GM10847 (cell line): ENCODE data around the gene TTLL8.

ENCODE experiments used
- POLR2A ChIP-seq: IDR thresholded peaks from 2 replicates; pipeline ENCODE4 v1.6.1; 2011; ENCODE audit not compliant: insufficient read length; ENCODE audit errors: extremely low read depth

The TTLL8 gene

DNA sequence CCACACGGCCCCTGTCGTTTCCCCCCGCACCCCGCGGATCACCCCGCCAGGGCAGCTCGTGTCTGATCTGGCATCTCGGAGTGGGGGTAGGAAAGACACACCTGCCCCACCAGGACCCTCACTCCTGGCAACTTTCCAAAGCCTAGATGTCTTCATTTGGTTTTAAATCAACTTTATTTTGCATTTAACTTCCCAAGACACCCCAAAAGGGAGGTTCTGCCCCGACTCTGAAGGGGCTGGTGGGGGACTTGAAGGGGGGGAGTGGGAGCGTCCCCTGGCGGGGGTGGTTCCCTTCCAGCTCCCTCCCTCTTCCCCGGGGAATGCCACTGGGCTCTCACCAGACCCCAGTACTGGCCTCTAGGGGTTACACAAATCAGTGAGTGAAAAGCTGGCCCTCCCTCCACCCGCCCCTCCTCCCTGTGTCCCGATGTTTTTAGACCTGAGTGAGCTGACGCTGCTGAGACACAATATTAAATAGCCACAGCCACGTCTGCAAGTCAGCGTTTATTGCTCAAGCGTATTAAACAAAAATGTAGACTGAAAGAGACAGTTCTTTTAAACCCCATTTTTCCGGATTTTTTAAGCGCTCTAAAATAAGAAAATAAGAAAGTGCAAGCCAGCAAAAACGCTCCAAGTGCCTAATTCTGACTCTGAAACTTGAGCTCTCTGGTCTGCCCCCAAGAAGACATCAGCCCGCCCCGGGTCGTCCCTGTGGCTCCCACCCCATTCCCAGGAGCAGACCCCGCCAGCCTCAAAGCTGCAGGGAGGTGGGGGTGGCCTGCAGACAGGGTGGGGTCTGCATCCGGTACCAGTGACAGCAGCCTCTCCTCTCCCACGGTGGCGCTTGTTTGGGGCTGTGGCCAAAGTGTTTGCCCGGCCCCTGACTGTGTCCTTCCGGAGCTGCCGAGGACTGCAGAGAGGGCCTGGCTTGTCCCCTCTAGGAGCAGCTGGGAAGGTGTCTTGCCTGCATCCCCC lies 1.1 kb upstream of the TTLL8 start:
- TF ChIP-seq POLR2A = no peak

DNA sequence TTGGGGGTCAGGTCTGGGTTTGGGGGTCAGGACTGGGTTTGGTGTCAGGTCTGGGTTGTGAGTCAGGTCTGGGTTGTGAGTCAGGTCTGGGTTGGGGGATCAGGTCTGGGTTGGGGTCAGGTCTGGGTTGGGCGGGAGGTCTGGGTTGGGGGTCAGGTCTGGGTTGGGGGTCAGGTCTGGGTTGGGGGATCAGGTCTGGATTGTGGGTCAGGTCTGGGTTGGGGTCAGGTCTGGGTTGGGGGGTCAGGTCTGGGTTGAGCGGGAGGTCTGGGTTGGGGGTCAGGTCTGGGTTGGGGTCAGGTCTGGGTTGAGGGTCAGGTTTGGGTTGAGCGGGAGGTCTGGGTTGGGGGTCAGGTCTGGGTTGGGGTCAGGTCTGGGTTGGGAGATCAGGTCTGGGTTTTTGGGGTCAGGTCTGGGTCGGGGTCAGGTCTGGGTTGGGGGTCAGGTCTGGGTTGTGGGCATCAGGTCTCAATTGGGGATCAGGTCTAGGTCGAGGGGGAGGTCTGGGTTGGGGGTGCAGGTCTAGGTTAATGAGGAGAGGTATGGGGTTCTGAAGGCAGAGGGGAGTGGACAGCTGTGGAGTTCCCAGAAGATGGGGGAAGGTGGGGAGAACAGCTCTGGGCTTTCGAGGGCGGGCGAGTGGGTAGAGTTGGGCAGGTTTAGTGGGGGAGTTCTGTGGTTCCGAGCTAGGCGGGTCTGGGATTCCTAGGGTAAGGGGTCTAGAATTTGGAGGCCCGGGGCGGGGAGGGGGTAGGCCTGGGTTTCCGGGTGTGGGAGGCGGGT lies 629 bp downstream of the TTLL8 start:
- no peak for TF ChIP-seq POLR2A

DNA sequence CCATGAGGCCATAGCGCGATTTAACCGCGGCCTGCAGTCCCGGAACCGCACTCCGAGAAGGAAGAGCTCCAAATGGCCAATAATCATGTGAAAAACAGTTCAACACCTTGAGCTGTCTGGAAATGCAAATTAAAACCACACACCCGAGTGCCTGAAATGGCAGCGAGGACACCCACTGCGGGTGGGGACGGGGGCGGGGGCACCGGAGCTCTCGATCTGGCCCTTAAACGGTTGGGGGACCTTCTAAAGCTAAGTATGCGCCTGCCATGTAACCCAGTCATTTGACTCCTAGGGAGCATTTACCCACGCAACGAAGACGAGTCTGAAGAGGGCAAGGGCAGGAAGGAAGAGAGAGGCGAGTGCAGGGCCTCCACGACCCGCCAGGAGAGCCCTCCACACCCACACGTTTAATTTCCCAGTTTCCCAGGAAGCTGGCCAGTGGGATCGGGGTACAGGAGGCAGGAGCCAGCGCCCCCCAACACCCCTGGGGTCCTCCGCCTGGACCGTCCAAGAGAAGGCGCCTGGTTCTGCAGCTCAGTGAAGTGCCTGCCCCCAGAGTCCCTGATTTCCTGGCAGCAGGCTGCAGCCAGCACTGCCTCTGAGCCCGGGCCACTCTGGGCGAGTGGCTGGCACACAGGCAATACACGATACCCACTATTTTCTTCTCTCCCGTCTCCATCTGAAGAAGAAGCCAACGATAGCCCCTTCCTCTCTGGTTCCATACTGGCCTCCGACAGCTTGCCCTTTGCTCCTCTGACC lies 1.7 kb downstream of the TTLL8 start:
- no peak for TF ChIP-seq POLR2A

DNA sequence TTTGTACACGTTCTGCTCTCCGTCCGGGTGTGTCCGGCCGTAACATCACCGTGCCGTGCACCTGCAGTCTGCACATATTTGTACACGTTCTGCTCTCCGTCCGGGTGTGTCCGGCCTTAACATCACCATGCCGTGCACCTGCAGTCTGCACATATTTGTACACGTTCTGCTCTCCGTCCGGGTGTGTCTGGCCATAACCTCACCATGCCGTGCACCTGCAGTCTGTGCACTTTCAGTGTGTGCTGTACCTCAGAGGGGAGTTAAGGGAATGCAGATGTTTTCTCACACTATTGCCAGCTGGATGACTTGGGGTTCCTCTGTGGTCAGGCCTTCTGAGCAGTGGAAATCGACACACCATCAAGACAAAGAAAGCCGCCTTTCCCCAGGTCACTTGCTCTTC lies 4.2 kb downstream of the TTLL8 start:
- TF ChIP-seq POLR2A = no peak

DNA sequence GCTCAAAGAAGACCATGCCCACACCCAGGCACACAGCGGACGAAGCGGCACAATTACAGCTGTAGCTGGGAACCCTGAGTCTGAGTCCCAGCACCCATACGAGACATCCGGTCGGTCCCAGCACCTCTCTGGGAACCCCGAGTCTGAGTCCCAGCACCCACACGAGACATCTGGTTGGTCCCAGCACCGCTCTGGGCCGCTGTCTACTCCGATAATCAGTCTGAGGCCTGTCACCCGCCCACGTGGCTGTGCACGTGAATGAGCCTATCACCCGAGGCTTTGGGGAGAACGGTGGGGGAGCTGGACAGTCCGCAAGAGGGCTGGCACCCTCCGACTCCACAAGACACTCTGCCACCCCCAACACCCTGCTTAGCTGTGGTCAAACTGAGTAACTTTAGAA lies 6.2 kb downstream of the TTLL8 start:
- TF ChIP-seq POLR2A = no peak

DNA sequence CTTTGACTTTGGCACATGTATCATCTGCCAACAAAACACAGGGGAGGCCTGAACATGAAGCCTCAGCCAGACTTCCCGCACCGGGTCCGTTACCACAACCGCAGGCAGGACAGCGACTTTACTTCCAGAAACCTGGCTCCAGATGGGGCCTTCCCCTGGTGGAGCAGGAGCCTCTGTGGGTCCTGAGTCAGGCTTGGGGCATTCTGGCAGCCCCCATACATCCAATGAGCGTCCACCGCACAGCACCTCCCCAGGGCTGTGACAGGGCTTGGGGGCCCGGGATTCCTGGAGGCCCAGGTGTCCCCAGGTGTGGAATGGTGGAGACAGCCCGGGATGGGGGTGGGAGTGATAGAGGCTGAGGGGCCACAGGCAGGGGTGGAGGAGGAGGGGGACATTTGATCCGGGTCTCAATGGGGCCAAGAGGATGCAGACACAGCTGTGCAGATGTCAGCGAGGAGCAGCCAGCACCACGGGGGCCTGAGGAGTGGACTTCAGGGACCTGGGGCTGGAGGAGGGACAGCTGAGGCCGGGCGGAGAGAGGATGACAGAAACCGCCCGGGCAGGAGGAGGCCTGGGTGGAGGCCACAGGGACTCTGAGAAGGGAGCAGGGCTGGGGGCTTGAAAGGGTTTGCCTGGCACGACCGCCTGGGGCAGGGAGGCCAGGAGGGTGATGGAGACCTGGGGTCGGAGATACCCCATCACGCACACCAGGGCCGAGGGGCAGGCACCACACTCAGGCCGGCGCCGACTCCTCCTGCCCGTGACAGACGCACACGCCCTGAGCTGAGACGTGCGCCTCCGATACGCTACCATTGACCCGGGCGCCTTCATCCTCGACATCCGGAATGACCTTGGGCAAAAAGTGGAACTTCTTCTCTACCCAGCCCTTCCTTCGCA lies 8.6 kb downstream of the TTLL8 start:
- TF ChIP-seq POLR2A = no peak

DNA sequence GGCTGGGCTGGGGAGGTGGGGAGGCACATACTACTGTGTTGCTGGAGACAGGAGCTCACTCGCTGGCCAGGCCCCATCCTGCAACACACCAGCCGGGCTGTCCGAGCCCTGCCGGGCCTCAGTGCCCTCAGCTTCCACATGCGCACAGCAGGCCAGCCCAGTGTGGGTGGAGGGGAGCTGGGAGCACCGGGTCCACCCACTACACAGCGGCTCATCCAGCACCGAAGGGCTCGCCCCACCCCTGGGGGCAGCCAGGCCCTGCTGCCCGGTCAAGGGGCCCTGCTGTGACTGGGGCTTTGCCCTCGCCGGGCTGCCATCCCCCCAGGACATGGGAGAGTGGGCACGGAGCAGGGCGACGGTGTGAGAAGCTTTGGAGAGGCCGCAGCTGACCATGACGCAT lies 9.3 kb downstream of the TTLL8 start:
- TF ChIP-seq POLR2A = no peak

DNA sequence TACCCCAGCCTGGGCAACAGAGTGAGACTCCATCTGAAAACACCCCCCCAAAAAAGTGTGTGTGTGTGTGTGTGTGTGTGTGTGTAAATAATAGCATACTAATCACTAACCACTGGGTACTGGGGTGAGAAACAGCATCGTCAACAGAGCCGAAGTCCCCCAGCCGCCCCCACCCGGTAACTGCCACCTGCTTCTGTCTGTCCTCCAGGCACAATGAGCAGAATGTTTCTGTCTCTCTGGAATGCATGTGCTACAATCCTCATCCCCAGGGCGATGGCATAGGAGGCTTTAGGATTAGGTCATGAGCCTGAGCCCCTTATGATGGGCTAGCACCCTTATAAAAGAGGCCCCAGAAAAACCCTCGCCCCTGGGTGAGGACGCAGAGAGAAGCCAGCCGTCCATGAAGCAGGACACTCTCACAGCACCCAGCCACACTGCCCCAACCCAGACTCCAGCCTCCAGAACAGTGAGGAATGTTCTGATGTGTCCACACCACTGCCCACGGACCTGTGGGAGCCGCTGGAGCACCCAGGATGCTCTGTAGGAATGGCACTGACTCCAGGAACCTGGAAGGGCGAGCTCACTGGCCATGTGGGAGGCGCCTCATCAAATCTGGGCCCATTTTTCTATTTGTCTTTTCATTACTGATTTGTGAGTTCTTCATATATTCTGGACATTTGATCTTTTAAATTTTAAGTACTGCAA lies 9.9 kb downstream of the TTLL8 start:
- TF ChIP-seq POLR2A = no peak

DNA sequence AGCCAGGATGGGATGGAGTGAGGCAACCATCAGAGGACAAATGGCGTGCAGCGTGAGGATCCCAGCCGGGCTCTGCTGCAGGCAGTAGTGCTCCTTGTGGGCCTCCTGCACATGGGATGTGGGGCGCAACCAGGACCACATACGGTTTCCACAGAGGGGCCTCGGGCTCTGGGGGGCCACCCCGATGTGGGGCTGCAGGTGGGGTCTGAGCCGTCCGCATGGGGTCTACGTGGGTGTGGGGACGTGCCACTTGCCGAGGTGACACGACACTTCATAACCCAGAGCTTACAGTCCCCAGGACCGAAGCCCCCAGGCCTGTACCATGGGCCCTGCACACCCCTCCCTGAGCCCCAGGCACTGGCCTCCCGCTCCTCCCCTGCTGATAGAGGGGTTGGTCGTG lies 10.8 kb downstream of the TTLL8 start:
- no peak for TF ChIP-seq POLR2A

DNA sequence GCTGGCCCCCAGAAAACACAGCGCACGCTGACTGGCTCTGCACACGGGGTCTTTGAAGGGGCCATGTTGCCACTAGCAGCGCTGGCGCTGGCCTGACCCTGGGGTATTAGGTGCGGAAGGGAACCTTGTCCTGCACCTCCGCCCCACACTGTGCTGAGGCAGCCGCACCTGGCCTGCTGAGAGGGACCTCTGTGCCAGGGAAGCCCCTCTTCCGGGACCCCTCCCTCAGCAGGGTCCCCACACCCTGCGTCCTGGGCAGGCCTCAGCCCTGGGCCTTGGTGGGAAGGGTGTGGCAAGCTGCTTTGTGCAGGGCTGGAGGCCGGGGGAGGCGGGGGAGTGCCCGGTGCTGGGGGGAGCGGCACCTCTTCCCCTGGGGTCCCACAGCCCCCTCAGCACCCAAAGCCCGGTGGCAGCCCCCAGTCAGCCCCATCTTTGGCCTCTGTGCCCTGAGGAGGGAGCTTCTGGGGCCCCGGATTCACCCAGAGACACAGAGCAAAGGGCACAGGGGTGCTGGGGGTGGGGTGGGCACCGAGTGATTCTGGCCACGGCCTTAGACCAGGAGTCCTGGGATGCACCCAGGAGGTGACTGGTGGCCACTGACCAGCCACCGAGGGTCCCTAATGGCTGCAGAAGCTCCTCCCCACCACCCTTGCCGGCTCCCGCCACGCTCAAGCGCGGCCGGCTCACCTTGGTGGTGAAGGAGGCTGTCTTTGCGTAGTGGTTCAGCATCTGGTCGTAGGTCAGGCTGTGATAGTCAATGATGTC lies 11.4 kb downstream of the TTLL8 start:
- TF ChIP-seq POLR2A = no peak

DNA sequence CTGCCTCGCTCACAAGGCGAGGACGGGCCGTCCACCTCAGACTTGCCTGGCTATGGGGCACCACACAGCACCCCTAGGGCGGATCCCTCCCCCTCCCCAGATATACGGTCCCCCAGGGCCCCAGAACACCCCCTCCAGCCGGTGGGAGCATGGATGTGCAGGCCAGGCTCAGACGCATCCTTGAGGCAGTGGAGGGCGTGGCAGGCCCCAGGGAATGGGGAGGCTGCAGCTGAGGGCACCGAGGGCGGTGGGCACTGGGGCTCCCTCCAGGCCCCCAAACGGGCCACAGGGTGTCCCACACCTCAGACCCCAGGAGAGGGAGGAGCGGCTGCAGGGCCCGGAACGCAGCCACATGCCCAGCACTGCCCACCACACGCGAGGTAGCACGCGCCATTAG lies 12.1 kb downstream of the TTLL8 start:
- TF ChIP-seq POLR2A = no peak

DNA sequence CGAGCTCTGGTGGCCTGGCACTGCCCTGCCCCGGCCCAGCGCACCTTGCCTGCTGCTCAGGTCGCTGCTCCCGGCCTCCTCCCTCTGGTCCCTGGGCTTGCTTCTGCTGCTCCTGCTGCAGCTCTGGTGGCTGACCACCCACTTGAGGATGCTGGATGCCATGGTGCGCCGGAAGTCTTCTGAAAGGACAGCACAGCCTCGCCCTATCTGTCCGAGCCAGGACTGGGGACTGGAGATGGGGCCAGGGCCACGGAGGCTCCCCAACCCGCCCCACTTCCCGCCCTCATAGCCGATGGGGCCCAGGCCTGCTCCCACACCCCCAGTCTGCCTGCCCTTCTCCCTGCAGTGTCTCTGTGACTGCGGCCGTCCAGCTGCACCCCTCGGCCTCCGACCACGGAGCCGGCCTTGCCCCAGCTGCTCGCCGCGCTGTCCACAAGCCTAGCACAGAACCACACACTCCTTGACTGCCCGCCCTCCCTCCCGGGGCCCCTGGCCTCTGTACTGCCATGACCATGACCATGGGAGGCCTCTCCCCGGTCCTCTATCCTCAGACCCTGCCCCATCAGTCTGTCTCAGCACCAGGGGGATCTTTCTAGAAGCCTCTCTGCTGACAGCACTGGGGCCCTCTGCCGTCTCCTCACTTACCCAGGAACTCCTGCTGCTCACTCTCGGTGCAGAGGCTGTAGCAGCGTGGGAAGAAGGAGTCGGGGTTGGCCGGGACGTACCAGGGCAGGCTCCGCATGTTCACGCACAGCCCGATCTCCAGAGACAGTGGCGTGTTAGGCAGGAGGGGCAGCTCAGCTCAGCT lies 12.7 kb downstream of the TTLL8 start:
- TF ChIP-seq POLR2A = no peak

DNA sequence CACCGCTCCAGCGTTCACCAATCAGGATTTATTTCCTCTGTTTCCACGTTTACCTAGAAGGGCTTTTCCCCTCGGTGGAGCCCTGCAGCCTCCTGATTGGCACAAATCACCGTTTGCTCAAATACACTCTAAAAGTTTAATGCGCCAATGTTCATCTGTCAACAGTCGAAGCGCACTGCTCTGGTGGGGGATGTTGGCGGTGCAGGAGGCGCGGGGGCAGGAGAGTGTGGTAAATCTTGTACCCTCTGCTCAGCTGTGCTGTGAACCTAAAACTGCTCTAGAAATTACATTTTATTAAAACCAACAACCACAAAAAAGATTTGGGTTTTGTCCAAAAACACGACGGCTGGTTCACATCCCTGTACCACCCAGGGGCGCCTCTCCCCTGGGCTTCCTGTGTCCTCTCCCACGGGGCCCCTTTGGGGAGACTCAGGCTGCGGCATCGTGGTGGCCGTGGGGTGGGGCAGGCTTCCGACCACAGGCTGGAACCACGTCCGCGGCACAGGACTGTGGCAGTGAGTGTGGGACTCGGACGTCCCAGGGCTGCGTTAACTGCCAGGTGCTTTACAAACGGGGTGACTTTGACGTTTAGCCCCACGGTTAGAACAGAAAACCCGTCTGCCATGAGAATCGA lies 13.5 kb downstream of the TTLL8 start:
- TF ChIP-seq POLR2A = no peak
